ENCODE results near the gene JMY.
"Not testable (repeated sequence)": the region's sequence is repeated elsewhere in the genome, so short reads cannot be mapped to it uniquely, and the experiment has no call there.

JMY gene

GRCh38 chr5:79243224-79243623 is 7.3 kb downstream of the JMY start:
- H3K4me3 ChIP-seq (replicated peaks; ENCODE audit: low read depth, low read length): no peak overlapping the region
- TF ChIP-seq, protein P1, sequence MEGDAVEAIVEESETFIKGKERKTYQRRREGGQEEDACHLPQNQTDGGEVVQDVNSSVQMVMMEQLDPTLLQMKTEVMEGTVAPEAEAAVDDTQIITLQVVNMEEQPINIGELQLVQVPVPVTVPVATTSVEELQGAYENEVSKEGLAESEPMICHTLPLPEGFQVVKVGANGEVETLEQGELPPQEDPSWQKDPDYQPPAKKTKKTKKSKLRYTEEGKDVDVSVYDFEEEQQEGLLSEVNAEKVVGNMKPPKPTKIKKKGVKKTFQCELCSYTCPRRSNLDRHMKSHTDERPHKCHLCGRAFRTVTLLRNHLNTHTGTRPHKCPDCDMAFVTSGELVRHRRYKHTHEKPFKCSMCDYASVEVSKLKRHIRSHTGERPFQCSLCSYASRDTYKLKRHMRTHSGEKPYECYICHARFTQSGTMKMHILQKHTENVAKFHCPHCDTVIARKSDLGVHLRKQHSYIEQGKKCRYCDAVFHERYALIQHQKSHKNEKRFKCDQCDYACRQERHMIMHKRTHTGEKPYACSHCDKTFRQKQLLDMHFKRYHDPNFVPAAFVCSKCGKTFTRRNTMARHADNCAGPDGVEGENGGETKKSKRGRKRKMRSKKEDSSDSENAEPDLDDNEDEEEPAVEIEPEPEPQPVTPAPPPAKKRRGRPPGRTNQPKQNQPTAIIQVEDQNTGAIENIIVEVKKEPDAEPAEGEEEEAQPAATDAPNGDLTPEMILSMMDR (IDR thresholded peaks at IDR 0.05; ENCODE audit: low read depth, low read length, missing control alignments): no peak
- DNase-seq (ENCODE audit: extremely low read depth, low read depth): no peak

- H3K4me3 ChIP-seq (replicated peaks; ENCODE audit: low read depth, low read length); DNase-seq (ENCODE audit: extremely low read depth, low read depth): not testable (repeated sequence)
Measured at GRCh38 chr5:79254067-79254466, 18.1 kb downstream of the JMY start.

GRCh38 chr5:79255786-79256557 is 20.0 kb downstream of the JMY start:
- TF ChIP-seq, protein P1 (IDR thresholded peaks at IDR 0.05; ENCODE audit: low read depth, low read length, missing control alignments): peak; percentile 76
- H3K4me3 ChIP-seq (replicated peaks; ENCODE audit: low read depth, low read length): no peak overlapping the region
- peak; percentile 17 for DNase-seq (ENCODE audit: extremely low read depth, low read depth)

DNA sequence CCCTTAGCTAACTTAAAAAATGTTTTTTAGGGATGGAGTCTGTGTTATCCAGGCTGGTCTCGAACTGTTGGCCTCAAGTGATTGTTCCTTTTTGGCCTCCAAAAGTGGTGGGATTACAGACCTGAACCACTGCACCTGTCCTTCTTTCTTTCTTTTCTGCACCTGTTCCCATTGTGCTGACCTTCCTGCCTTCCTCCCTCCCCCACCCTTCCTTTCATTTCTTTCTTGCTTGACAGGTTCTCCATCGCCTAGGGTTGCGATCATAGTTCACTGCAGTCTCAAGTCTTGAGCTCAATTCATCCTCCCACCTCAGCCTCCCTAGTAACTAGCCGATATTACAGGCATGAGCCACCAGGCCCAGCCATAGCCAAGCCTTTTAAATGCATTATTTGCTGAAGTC is 20.6 kb downstream of the JMY start:
- TF ChIP-seq, protein P1 (IDR thresholded peaks at IDR 0.05; ENCODE audit: low read depth, low read length, missing control alignments): no peak
- no peak overlapping the region for H3K4me3 ChIP-seq (replicated peaks; ENCODE audit: low read depth, low read length)

DNA sequence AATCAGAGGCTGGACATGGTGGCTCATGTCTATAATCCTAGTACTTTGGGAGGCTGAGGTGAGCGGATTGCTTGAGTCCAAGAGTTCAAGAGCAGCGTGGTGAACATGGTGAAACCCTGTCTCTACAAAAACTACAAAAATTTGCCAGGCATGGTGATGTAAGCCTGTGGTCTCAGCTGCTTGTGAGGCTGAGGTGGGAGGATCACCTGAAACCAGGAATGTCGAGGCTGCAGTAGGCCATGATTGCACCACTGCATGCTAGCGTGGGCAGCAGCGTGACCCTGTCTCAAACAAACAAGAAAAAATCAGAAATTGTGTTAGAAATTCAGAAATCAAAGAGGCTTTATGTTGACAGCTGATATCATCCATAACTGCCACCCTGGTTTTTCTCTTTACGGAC is 21.4 kb downstream of the JMY start:
- no peak for DNase-seq (ENCODE audit: extremely low read depth, low read depth)
- no peak overlapping the region for H3K4me3 ChIP-seq (replicated peaks; ENCODE audit: low read depth, low read length)
- TF ChIP-seq, protein P1 (IDR thresholded peaks at IDR 0.05; ENCODE audit: low read depth, low read length, missing control alignments): no peak

More for the DNA sequence above, 20.6 kb downstream of the JMY start:
- DNase-seq (ENCODE audit: extremely low read depth, low read depth): no peak

DNA sequence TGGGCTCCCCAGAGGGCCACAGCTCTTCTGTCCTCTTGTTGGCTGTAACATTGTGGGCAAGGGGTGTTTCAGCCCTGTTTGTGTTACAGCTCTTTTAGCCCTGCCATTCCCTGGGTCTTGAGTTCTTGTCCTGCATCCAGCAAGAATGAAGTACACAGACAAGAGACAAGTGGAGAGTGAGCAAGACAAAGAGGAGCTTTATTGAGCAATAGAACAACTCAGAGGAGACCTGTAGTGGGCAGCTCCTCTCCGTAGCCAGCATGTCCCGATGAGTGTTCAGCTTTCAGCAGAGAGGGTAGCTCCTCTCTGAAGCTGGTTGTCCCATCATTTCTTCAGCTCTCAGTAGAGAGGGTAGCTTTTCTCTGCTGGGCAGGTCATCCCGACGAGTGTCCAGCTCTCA is 22.9 kb downstream of the JMY start:
- TF ChIP-seq, protein P1 (IDR thresholded peaks at IDR 0.05; ENCODE audit: low read depth, low read length, missing control alignments): no peak
- H3K4me3 ChIP-seq (replicated peaks; ENCODE audit: low read depth, low read length): no peak overlapping the region
- DNase-seq (ENCODE audit: extremely low read depth, low read depth): no peak

DNA sequence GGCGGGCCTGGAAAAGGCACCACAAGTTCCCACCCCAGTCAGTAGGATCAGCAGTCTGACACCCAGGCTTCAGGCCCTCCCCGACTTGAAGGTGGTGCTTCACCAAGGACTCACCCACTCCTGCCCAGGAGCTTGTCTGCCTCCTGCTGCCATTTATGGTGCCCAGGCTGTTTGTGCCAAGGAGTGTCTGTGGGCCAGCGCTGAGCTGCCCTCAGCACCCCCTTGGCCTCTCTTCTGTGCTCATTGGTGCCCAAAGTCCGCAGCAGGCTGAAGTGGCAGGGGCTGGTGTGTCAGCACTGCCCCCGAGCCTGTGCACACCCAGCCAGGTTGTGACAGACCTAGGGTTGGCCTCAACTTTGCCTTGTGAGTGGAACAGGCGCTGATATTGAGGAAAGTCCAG is 23.5 kb downstream of the JMY start:
- TF ChIP-seq, protein P1 (IDR thresholded peaks at IDR 0.05; ENCODE audit: low read depth, low read length, missing control alignments): no peak
- DNase-seq (ENCODE audit: extremely low read depth, low read depth): no peak
- H3K4me3 ChIP-seq (replicated peaks; ENCODE audit: low read depth, low read length): no peak overlapping the region

All from HFF-Myc (cell line).